NCI-H2107 treated with DMSO at 0.1 percent for 48 hours (cell line): Measurements from ENCODE around the gene MYOD1.

Experiments used
- DNase-seq: peaks from one replicate; lab custom pipeline; 2025; ENCODE audit not compliant: unreplicated experiment; lab: John Stamatoyannopoulos, UW

The MYOD1 gene

GRCh38 chr11:17748761-17749721, 29.7 kb downstream of the MYOD1 start:
- DNase-seq: no peak

- no peak for DNase-seq
Observed at GRCh38 chr11:17750013-17750800, 30.8 kb downstream of the MYOD1 start.

GRCh38 chr11:17750801-17751165, 31.4 kb downstream of the MYOD1 start:
- DNase-seq: no peak

GRCh38 chr11:17751558-17751957, 32.2 kb downstream of the MYOD1 start:
- no peak for DNase-seq

GRCh38 chr11:17752144-17752543, 32.8 kb downstream of the MYOD1 start:
- DNase-seq: no peak

GRCh38 chr11:17753153-17753552, 33.8 kb downstream of the MYOD1 start:
- no peak for DNase-seq

GRCh38 chr11:17753641-17754040, 34.3 kb downstream of the MYOD1 start:
- no peak for DNase-seq

- no peak for DNase-seq
Observed at GRCh38 chr11:17755891-17756290, 36.5 kb downstream of the MYOD1 start.

- DNase-seq: peak; percentile 35
Observed at GRCh38 chr11:17760102-17761029, 41.0 kb downstream of the MYOD1 start.

GRCh38 chr11:17762309-17762974, 43.1 kb downstream of the MYOD1 start:
- no peak for DNase-seq

- DNase-seq: no peak
Observed at GRCh38 chr11:17763244-17763643, 43.9 kb downstream of the MYOD1 start.

- no peak for DNase-seq
Observed at GRCh38 chr11:17763703-17764102, 44.3 kb downstream of the MYOD1 start.

- DNase-seq: no peak
Observed at GRCh38 chr11:17764446-17765218, 45.3 kb downstream of the MYOD1 start.

GRCh38 chr11:17765356-17766072, 46.1 kb downstream of the MYOD1 start:
- DNase-seq: no peak

- no peak for DNase-seq
Observed at GRCh38 chr11:17766073-17766359, 46.6 kb downstream of the MYOD1 start.

- DNase-seq: no peak
Observed at GRCh38 chr11:17766590-17766989, 47.2 kb downstream of the MYOD1 start.

GRCh38 chr11:17767301-17767885, 48.0 kb downstream of the MYOD1 start:
- DNase-seq: peak; percentile 34

GRCh38 chr11:17767914-17768313, 48.5 kb downstream of the MYOD1 start:
- DNase-seq: no peak

GRCh38 chr11:17768547-17768946, 49.2 kb downstream of the MYOD1 start:
- no peak for DNase-seq
